H9 (cell line): ENCODE results near the gene ZNF831. TPM values are rescaled to one million over a fixed set of nuclear protein-coding genes. Genes with fewer than 3 reads are reported as not detected.
A peak's percentile ranks its signal among the peaks of the same experiment; 100 is the strongest.

Source experiments
- DNase-seq: peaks from one replicate; pipeline ENCODE4 v3.0.0-alpha.2; 2017
- H2AFZ ChIP-seq: one replicate; pipeline ENCODE4 v1.6.1; 2013; ENCODE audit warnings: mild to moderate bottlenecking, low read length, control low read depth, moderate library complexity
- H2AK5ac ChIP-seq: 2 replicates; pipeline ENCODE4 v1.6.1; 2013; ENCODE audit warnings: low read length, control low read depth, mixed read lengths; ENCODE audit not compliant: insufficient read length
- H2BK120ac ChIP-seq: one replicate; pipeline ENCODE4 v1.6.1; 2013; ENCODE audit warnings: low read depth, mild to moderate bottlenecking, low read length, control low read depth, inconsistent platforms; ENCODE audit not compliant: poor library complexity, severe bottlenecking
- H2BK12ac ChIP-seq: 2 replicates; pipeline ENCODE4 v1.6.1; 2013; ENCODE audit warnings: low read length, control low read depth, mixed read lengths, low read depth; ENCODE audit not compliant: insufficient read length
- H2BK15ac ChIP-seq: 2 replicates; pipeline ENCODE4 v1.6.1; 2013; ENCODE audit warnings: low read depth, low read length, control low read depth
- H2BK20ac ChIP-seq: one replicate; pipeline ENCODE4 v1.6.1; 2013; ENCODE audit warnings: low read depth, mild to moderate bottlenecking, low read length, control low read depth, inconsistent platforms; ENCODE audit not compliant: poor library complexity, severe bottlenecking
- H2BK5ac ChIP-seq: 2 replicates; pipeline ENCODE4 v1.6.1; 2013; ENCODE audit warnings: low read length, control low read depth, mixed read lengths; ENCODE audit not compliant: insufficient read length
- H3K14ac ChIP-seq: 2 replicates; pipeline ENCODE4 v1.6.1; 2013; ENCODE audit warnings: low read length, control low read depth; ENCODE audit not compliant: insufficient read depth
- H3K18ac ChIP-seq: 2 replicates; pipeline ENCODE4 v1.6.1; 2013; ENCODE audit warnings: low read depth, mild to moderate bottlenecking, mixed read lengths, low read length, control low read depth; ENCODE audit not compliant: insufficient read length
- H3K23ac ChIP-seq: 2 replicates; pipeline ENCODE4 v1.6.1; 2013; ENCODE audit warnings: low read length, control low read depth, mixed read lengths, low read depth; ENCODE audit not compliant: insufficient read length
- H3K23me2 ChIP-seq: 2 replicates; pipeline ENCODE4 v1.6.1; 2013; ENCODE audit warnings: low read depth, mild to moderate bottlenecking, mixed read lengths, low read length, control low read depth; ENCODE audit not compliant: insufficient read length, poor library complexity, severe bottlenecking
- H3K27ac ChIP-seq: 2 replicates; pipeline ENCODE4 v1.5.1; 2013; ENCODE audit warnings: low read length, control low read depth, mixed read lengths, low read depth; ENCODE audit not compliant: insufficient read length
- H3K27me3 ChIP-seq: 2 replicates; pipeline ENCODE4 v1.6.1; 2013; ENCODE audit warnings: low read length, control low read depth, inconsistent platforms; ENCODE audit not compliant: insufficient read depth
- H3K4ac ChIP-seq: 2 replicates; pipeline ENCODE4 v1.6.1; 2013; ENCODE audit warnings: low read depth, mild to moderate bottlenecking, control low read depth, inconsistent platforms, low read length, moderate library complexity
- H3K4me1 ChIP-seq: 2 replicates; pipeline ENCODE4 v1.6.1; 2013; ENCODE audit warnings: low read length, control low read depth, inconsistent platforms; ENCODE audit not compliant: insufficient read depth
- H3K4me2 ChIP-seq: 2 replicates; pipeline ENCODE4 v1.6.1; 2013; ENCODE audit warnings: low read length, control low read depth, mixed read lengths; ENCODE audit not compliant: insufficient read length, insufficient read depth
- H3K56ac ChIP-seq: 2 replicates; pipeline ENCODE4 v1.6.1; 2013; ENCODE audit warnings: low read depth, mild to moderate bottlenecking, mixed read lengths, low read length, control low read depth; ENCODE audit not compliant: insufficient read length
- H3K79me1 ChIP-seq: 2 replicates; pipeline ENCODE4 v1.6.1; 2013; ENCODE audit warnings: low read depth, mild to moderate bottlenecking, moderate library complexity, low read length, control low read depth, inconsistent platforms; ENCODE audit not compliant: insufficient read depth, poor library complexity, severe bottlenecking
- H3K79me2 ChIP-seq: 2 replicates; pipeline ENCODE4 v1.6.1; 2013; ENCODE audit warnings: low read length, control low read depth, inconsistent platforms; ENCODE audit not compliant: insufficient read depth
- H3K9ac ChIP-seq: 2 replicates; pipeline ENCODE4 v1.6.1; 2013; ENCODE audit warnings: low read length, control low read depth, mixed read lengths; ENCODE audit not compliant: insufficient read length; ENCODE audit errors: extremely low read depth
- H3K9me3 ChIP-seq: one replicate; pipeline ENCODE4 v1.6.1; 2013; ENCODE audit warnings: low read depth, low read length, inconsistent platforms; ENCODE audit not compliant: control insufficient read depth
- H3T11ph ChIP-seq: one replicate; pipeline ENCODE4 v1.6.1; 2013; ENCODE audit warnings: mild to moderate bottlenecking, low read length, control low read depth, inconsistent platforms
- H4K20me1 ChIP-seq: one replicate; pipeline ENCODE4 v1.6.1; 2013; ENCODE audit not compliant: control insufficient read depth, insufficient read length, insufficient read depth
- H4K5ac ChIP-seq: 2 replicates; pipeline ENCODE4 v1.6.1; 2013; ENCODE audit warnings: low read depth, mild to moderate bottlenecking, mixed read lengths, low read length, control low read depth; ENCODE audit not compliant: insufficient read length
- H4K8ac ChIP-seq: replicated peaks from 2 replicates; pipeline ENCODE4 v1.6.1; 2013; ENCODE audit warnings: low read length, control low read depth, mixed read lengths, low read depth; ENCODE audit not compliant: insufficient read length
- H4K91ac ChIP-seq: 2 replicates; pipeline ENCODE4 v1.6.1; 2013; ENCODE audit warnings: low read depth, mild to moderate bottlenecking, moderate library complexity, mixed read lengths, low read length, control low read depth; ENCODE audit not compliant: insufficient read length
- H3K27ac Mint-ChIP-seq, 3 experiments: 2 replicates in 2 of 3; 3 replicates in 1 of 3; pipeline ENCODE4 v1.8.0; 2020 to 2021; ENCODE audit warnings: mixed read lengths in 3 of 3, mild to moderate bottlenecking in 1 of 3, moderate library complexity in 1 of 3
- H3K27me3 Mint-ChIP-seq: 2 replicates; pipeline ENCODE4 v1.8.0; 2021; ENCODE audit warnings: low read depth, mild to moderate bottlenecking, moderate library complexity, mixed read lengths
- H3K36me3 Mint-ChIP-seq, 3 experiments: 2 replicates in 2 of 3; 3 replicates in 1 of 3; pipeline ENCODE4 v1.8.0; 2020 to 2021; ENCODE audit warnings: low read depth in 3 of 3, mixed read lengths in 3 of 3; ENCODE audit not compliant: insufficient read depth in 1 of 3
- H3K4me1 Mint-ChIP-seq, 2 experiments: 2 replicates each; pipeline ENCODE4 v1.8.0; 2020; ENCODE audit warnings: mixed read lengths in 2 of 2
- H3K4me3 Mint-ChIP-seq, 2 experiments: 2 replicates in 1 of 2; 3 replicates in 1 of 2; pipeline ENCODE4 v1.8.0; 2020 to 2021; ENCODE audit warnings: mild to moderate bottlenecking in 2 of 2, mixed read lengths in 2 of 2, moderate library complexity in 1 of 2
- H3K9me3 Mint-ChIP-seq, 2 experiments: 2 replicates in 1 of 2; 3 replicates in 1 of 2; pipeline ENCODE4 v1.8.0; 2020; ENCODE audit warnings: mild to moderate bottlenecking in 2 of 2, mixed read lengths in 2 of 2, moderate library complexity in 1 of 2
- WGBS: extraction: QIAGEN DNeasy Blood & Tissue Kit; methylation state at CpG from one replicate; pipeline ENCODE4 v1.1.7; 2013; ENCODE audit warnings: missing lambda C conversion rate, low lambda C conversion rate, mixed read lengths; ENCODE audit not compliant: insufficient read length; ENCODE audit errors: extremely low coverage; 5-methylcytosine and 5-hydroxymethylcytosine counted together
- total RNA-seq: library from RNA; stranded (reverse); gene quantifications from 2 replicates; pipeline ENCODE4 v1.2.1, GENCODE V29; 2021
- TF ChIP-seq, protein P1 (sequence below): fragments of 200-600 bp; sonication (generic); conservative IDR thresholded peaks from 3 replicates; pipeline ENCODE4 v1.8.0; 2021; ENCODE audit warnings: antibody characterized with exemption, mild to moderate bottlenecking

Gene ZNF831
- total RNA-seq, 1 experiment from 2014 or later: not detected

DNA sequence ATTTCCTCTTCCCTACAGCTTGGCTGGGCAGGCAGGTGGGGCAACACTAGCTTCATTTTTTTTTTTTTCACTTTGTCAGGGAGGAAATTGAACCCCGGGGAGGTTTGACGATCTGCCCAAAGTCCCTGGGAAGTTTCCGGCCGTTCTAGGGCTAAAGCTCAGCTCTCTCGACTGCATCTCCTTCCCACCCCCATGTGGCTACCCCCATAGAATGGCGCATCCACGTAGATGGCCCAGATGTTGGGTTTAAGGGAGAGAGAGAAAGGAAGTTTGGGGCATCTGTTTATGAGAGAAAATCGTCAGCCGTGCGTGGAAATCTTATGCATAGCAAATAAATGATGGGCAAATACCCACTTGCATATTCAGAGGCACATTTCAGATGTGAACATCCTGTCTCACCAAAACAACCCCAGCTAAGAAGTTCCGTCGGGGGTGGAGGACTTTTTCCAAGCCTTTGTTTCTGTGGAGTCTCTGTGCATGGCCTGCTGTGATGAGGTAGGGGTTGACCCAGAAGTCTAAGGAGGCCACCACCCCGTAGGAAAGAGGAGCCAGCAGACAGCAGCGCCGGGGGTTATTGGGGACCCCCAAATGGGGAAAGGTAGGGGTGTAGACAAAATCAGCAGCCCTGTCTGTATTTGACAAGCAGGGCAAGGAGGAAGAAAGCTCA lies 40.5 kb upstream of the ZNF831 start:
- Mint-ChIP-seq H3K27me3 (peaks cover 3% of the 10 kb centered on the region; the same call in 1 of the 2 replicates), H3K36me3 (peaks cover 4 to 15% (median 12%) of the 10 kb centered on the region in 3 experiments; a peak in 5 of 7 replicates), H3K9me3 (peaks cover 11 to 18% of the 10 kb centered on the region in 2 experiments), H3K4me1 (peaks cover 43 to 60% of the 10 kb centered on the region in 2 experiments), H3K27ac (peak overlapping the region in 2 of 3 experiments; percentile 42 to 75; a peak in 3 of 7 replicates), H3K4me3 (peak overlapping the region in 1 of 2 experiments; percentile 28; a peak in 1 of 5 replicates)
- no peak overlapping the region for H2AK5ac ChIP-seq
- no peak overlapping the region for H3T11ph ChIP-seq
- TF ChIP-seq, protein P1, sequence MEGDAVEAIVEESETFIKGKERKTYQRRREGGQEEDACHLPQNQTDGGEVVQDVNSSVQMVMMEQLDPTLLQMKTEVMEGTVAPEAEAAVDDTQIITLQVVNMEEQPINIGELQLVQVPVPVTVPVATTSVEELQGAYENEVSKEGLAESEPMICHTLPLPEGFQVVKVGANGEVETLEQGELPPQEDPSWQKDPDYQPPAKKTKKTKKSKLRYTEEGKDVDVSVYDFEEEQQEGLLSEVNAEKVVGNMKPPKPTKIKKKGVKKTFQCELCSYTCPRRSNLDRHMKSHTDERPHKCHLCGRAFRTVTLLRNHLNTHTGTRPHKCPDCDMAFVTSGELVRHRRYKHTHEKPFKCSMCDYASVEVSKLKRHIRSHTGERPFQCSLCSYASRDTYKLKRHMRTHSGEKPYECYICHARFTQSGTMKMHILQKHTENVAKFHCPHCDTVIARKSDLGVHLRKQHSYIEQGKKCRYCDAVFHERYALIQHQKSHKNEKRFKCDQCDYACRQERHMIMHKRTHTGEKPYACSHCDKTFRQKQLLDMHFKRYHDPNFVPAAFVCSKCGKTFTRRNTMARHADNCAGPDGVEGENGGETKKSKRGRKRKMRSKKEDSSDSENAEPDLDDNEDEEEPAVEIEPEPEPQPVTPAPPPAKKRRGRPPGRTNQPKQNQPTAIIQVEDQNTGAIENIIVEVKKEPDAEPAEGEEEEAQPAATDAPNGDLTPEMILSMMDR: no peak
- no peak overlapping the region for H4K5ac ChIP-seq
- no peak overlapping the region for H3K9ac ChIP-seq
- H3K79me2 ChIP-seq: no peaks in the 10 kb centered on the region
- H3K4me1 ChIP-seq: peaks cover 15% of the 10 kb centered on the region
- DNase-seq: no peak
- no peak overlapping the region for H2AFZ ChIP-seq
- no peaks in the 10 kb centered on the region for H4K20me1 ChIP-seq
- H3K27ac ChIP-seq: peak overlapping the region; percentile 5
- no peak overlapping the region for H4K91ac ChIP-seq
- no peak overlapping the region for H2BK5ac ChIP-seq
- no peak overlapping the region for H3K23ac ChIP-seq
- no peak overlapping the region for H3K4ac ChIP-seq
- H2BK120ac ChIP-seq: no peak overlapping the region
- no peaks in the 10 kb centered on the region for H3K79me1 ChIP-seq
- no peak overlapping the region for H3K56ac ChIP-seq
- no peaks in the 10 kb centered on the region for H3K27me3 ChIP-seq
- WGBS: no CpG with 5 or more reads among the region's 15 CpGs
- H2BK15ac ChIP-seq: no peak overlapping the region
- no peak overlapping the region for H4K8ac ChIP-seq
- no peak overlapping the region; the same call in 1 of the 2 replicates for H3K14ac ChIP-seq
- H2BK12ac ChIP-seq: no peak overlapping the region
- no peak overlapping the region for H2BK20ac ChIP-seq
- H3K4me2 ChIP-seq: no peak overlapping the region
- H3K23me2 ChIP-seq: no peaks in the 10 kb centered on the region
- peak overlapping the region; percentile 19 for H3K18ac ChIP-seq
- H3K9me3 ChIP-seq: no peaks in the 10 kb centered on the region
